ENCODE measurements around the gene TMEM95.

The TMEM95 gene

DNA sequence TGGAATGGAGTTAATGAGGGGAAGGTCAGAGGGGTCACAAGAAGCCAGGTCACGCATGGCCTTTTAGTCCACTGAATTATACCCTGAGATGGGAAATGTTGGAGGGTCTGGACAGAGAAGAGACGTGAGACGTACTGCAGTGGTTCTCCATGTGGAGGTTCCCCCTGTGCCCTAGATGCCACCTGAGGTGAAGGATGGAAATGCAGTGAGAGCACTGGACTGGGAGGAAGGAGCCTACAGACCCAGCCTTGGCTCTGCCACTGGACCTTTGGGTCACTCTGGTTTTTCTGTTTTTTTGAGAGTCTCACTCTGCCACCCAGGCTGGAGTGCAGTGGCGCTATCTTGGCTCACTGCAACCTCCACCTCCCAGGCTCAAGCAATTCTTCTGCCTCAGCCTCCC is 41.2 kb downstream of the TMEM95 start:
- peaks cover 7% of the 10 kb centered on the region; the same call in 1 of the 2 replicates for H3K4me1 ChIP-seq (ENCODE audit: low read length)
- H2AFZ ChIP-seq (ENCODE audit: low read depth, low read length): no peak overlapping the region
- no peaks in the 10 kb centered on the region for H3K36me3 ChIP-seq (replicated peaks; ENCODE audit: low read depth, low read length)
- no peak overlapping the region for H3K9ac ChIP-seq (ENCODE audit: low read length)
- no peaks in the 10 kb centered on the region for H4K20me1 ChIP-seq (ENCODE audit: insufficient read depth, low read length)
- H3K4me2 ChIP-seq (ENCODE audit: low read length): no peak overlapping the region
- H3K27me3 ChIP-seq (ENCODE audit: low read depth, low read length): no peaks in the 10 kb centered on the region
- H3K27ac ChIP-seq (ENCODE audit: low read length): no peak overlapping the region
- no peak for TF ChIP-seq EZH2phosphoT487 (IDR thresholded peaks at IDR 0.05; ENCODE audit: low read depth)
- TF ChIP-seq, protein P1, sequence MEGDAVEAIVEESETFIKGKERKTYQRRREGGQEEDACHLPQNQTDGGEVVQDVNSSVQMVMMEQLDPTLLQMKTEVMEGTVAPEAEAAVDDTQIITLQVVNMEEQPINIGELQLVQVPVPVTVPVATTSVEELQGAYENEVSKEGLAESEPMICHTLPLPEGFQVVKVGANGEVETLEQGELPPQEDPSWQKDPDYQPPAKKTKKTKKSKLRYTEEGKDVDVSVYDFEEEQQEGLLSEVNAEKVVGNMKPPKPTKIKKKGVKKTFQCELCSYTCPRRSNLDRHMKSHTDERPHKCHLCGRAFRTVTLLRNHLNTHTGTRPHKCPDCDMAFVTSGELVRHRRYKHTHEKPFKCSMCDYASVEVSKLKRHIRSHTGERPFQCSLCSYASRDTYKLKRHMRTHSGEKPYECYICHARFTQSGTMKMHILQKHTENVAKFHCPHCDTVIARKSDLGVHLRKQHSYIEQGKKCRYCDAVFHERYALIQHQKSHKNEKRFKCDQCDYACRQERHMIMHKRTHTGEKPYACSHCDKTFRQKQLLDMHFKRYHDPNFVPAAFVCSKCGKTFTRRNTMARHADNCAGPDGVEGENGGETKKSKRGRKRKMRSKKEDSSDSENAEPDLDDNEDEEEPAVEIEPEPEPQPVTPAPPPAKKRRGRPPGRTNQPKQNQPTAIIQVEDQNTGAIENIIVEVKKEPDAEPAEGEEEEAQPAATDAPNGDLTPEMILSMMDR (IDR thresholded peaks at IDR 0.05; ENCODE audit: low read depth, low read length): no peak
- H3K79me2 ChIP-seq (ENCODE audit: low read length): no peaks in the 10 kb centered on the region
- H3K9me3 ChIP-seq (ENCODE audit: insufficient read depth, low read length): no peaks in the 10 kb centered on the region
- H3K4me3 ChIP-seq (ENCODE audit: low read length): no peak overlapping the region

DNA sequence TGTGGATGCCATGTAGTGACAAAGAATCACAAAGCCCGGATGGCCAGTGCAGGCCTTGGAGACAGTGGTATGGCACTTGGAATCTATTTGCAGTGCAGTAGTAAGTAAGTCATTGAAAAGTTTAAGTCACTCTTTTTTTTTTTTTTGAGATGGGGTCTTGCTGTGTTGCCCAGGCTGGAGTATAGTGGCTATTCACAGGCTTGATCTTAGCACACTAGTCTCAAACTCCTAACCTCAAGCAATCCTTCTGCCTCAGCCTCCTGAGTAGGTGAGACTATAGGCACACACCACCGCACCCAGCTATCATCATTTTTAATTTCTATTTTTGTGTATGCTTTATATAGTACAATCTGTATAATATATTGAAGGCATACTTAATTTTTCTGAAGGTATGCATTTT is 43.7 kb downstream of the TMEM95 start:
- no peaks in the 10 kb centered on the region for H3K27me3 ChIP-seq (ENCODE audit: low read depth, low read length)
- no peaks in the 10 kb centered on the region for H4K20me1 ChIP-seq (ENCODE audit: insufficient read depth, low read length)
- H3K9ac ChIP-seq (ENCODE audit: low read length): no peak overlapping the region
- no peak overlapping the region for H3K4me3 ChIP-seq (ENCODE audit: low read length)
- peaks cover 8% of the 10 kb centered on the region for H3K4me1 ChIP-seq (ENCODE audit: low read length)
- no peaks in the 10 kb centered on the region for H3K9me3 ChIP-seq (ENCODE audit: insufficient read depth, low read length)
- H3K36me3 ChIP-seq (replicated peaks; ENCODE audit: low read depth, low read length): no peaks in the 10 kb centered on the region
- no peak overlapping the region for H3K4me2 ChIP-seq (ENCODE audit: low read length)
- H3K27ac ChIP-seq (ENCODE audit: low read length): no peak overlapping the region
- H3K79me2 ChIP-seq (ENCODE audit: low read length): no peaks in the 10 kb centered on the region
- H2AFZ ChIP-seq (ENCODE audit: low read depth, low read length): no peak overlapping the region
- no peak for TF ChIP-seq EZH2phosphoT487 (IDR thresholded peaks at IDR 0.05; ENCODE audit: low read depth)
- TF ChIP-seq, protein P1 (IDR thresholded peaks at IDR 0.05; ENCODE audit: low read depth, low read length): no peak

DNA sequence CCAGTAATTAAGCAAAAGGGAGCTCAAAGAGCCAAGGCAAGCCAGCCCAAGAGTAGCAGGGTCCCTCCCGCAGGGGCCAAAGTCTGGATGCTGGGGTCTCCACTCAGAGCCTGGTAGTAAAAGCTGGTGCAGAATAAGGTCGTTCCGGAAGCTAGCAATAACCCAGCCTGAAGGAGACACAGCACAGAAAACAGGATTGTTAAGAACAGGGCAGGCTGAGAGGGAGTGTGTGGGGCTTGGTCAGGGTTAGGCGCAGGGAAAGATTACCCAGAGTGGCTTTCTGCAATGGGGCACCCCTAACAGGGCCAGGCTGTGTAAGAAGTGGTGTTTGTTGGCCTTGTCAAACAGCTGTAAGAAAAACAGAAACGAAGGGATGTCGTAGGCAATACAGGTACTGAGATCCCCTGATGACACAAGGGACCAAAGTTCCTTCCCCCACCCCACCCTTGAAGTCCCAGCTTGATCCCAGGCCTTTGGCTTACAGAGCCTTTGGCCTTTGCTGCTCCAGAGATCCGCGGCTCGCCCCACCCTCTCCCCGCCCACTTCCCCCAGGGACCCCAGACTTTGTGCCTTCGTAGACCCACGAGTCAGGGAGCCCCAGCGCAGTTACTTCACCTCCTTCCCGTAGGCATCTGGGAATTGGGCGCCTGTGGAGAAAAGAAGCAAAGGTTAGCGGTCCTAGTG is 48.2 kb downstream of the TMEM95 start:
- Histone ChIP-seq H3K27me3 (ENCODE audit: low read depth, low read length) (peaks cover 5% of the 10 kb centered on the region; the same call in 1 of the 2 replicates), H3K4me1 (ENCODE audit: low read length) (peaks cover 10% of the 10 kb centered on the region), H3K9ac (ENCODE audit: low read length) (peak overlapping the region; percentile 60), H4K20me1 (ENCODE audit: insufficient read depth, low read length) (no peaks in the 10 kb centered on the region), H3K9me3 (ENCODE audit: insufficient read depth, low read length) (no peaks in the 10 kb centered on the region), H3K79me2 (ENCODE audit: low read length) (no peaks in the 10 kb centered on the region), H3K27ac (ENCODE audit: low read length) (no peak overlapping the region), H3K36me3 (replicated peaks; ENCODE audit: low read depth, low read length) (no peaks in the 10 kb centered on the region), H3K4me2 (ENCODE audit: low read length) (peak overlapping the region; percentile 73), H2AFZ (ENCODE audit: low read depth, low read length) (no peak overlapping the region), H3K4me3 (ENCODE audit: low read length) (peak overlapping the region; percentile 83)
- no peak for TF ChIP-seq EZH2phosphoT487 (IDR thresholded peaks at IDR 0.05; ENCODE audit: low read depth)
- TF ChIP-seq, protein P1 (IDR thresholded peaks at IDR 0.05; ENCODE audit: low read depth, low read length): no peak

DNA sequence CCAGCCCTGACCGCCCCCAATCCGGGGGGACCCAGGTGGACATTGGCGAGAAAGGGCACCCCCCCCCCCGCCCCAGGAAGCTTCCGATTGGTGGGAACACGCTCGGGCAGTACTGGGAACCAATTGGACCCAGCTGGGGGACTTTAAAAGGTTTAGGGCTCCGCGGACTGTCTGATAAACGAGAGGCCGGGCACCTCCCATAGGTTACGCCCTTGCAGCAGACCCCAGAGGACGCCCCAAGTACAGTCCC is 48.7 kb downstream of the TMEM95 start:
- H2AFZ ChIP-seq (ENCODE audit: low read depth, low read length): no peak overlapping the region

More for the DNA sequence above, 48.7 kb downstream of the TMEM95 start:
- peak overlapping the region; percentile 83 for H3K4me3 ChIP-seq (ENCODE audit: low read length)
- no peaks in the 10 kb centered on the region for H3K79me2 ChIP-seq (ENCODE audit: low read length)
- H3K9ac ChIP-seq (ENCODE audit: low read length): peak overlapping the region; percentile 60
- H3K27me3 ChIP-seq (ENCODE audit: low read depth, low read length): peaks cover 5% of the 10 kb centered on the region; the same call in 1 of the 2 replicates
- no peak for TF ChIP-seq EZH2phosphoT487 (IDR thresholded peaks at IDR 0.05; ENCODE audit: low read depth)
- TF ChIP-seq, protein P1 (IDR thresholded peaks at IDR 0.05; ENCODE audit: low read depth, low read length): no peak
- H4K20me1 ChIP-seq (ENCODE audit: insufficient read depth, low read length): no peaks in the 10 kb centered on the region
- no peaks in the 10 kb centered on the region for H3K9me3 ChIP-seq (ENCODE audit: insufficient read depth, low read length)
- no peaks in the 10 kb centered on the region for H3K36me3 ChIP-seq (replicated peaks; ENCODE audit: low read depth, low read length)
- H3K4me2 ChIP-seq (ENCODE audit: low read length): peak overlapping the region; percentile 73
- peaks cover 10% of the 10 kb centered on the region for H3K4me1 ChIP-seq (ENCODE audit: low read length)
- H3K27ac ChIP-seq (ENCODE audit: low read length): no peak overlapping the region

Measured in OCI-LY3 (cell line).